Testis (tissue), 3 donors: ENCODE data around the gene PITX1. TPM values are rescaled to one million over a fixed set of nuclear protein-coding genes. Genes with fewer than 3 reads are reported as not detected.
"Not testable (repeated sequence)": the region's sequence is repeated elsewhere in the genome, so short reads cannot be mapped to it uniquely, and the experiment has no call there.

Source experiments
- DNase-seq: peaks from one replicate; pipeline ENCODE4 v3.0.0-alpha.2; 2019
- H3K27ac ChIP-seq, 2 donors: fragments of 200-600 bp; sonication (generic); one replicate each; pipeline ENCODE4 v1.5.1; 2019
- H3K27me3 ChIP-seq: fragments of 200-600 bp; sonication (generic); one replicate; pipeline ENCODE4 v1.5.1; 2019
- H3K36me3 ChIP-seq: fragments of 200-600 bp; sonication (generic); one replicate; pipeline ENCODE4 v1.5.1; 2017; ENCODE audit warnings: low read depth; ENCODE audit errors: missing control alignments
- H3K4me1 ChIP-seq: fragments of 200-600 bp; sonication (generic); one replicate; pipeline ENCODE4 v1.5.1; 2019
- H3K4me3 ChIP-seq, 2 donors: fragments of 200-600 bp; sonication (generic); one replicate each; pipeline ENCODE4 v1.5.1; 2017 to 2019
- H3K9me3 ChIP-seq: fragments of 200-600 bp; sonication (generic); one replicate; pipeline ENCODE4 v1.5.1; 2017
- POLR2A ChIP-seq: fragments of 450-650 bp; IDR thresholded peaks from one replicate; pipeline ENCODE4 v1.6.1; 2017; ENCODE audit warnings: antibody characterized with exemption, mild to moderate bottlenecking, moderate library complexity
- WGBS, 2 donors: methylation state at CpG; one replicate each; pipeline ENCODE4 v1.1.5; 2018; 5-methylcytosine and 5-hydroxymethylcytosine counted together
- intact Hi-C: fragments of 100-400 bp; cut with DNase I; formaldehyde crosslinking; loops from one replicate; pipeline ENCODE4 v1.15.1; 2023; ENCODE audit warnings: low total_unique reads
- polyA plus RNA-seq: library from polyadenylated mRNA; stranded (reverse); fragments of 350-450 nt; fragmentation: Illumina TruSeq; extraction: RNeasy Lipid Tissue Mini Kit (QIAGEN cat#74804); gene quantifications from one replicate; pipeline ENCODE4 v1.2.3, GENCODE V29; 2014; ENCODE audit warnings: low read depth, low replicate concordance; ENCODE audit not compliant: insufficient read depth
- total RNA-seq, 2 donors: library from RNA; depleted of rRNA; stranded (reverse); fragments of >200 nt; gene quantifications; one replicate each; pipeline ENCODE4 v1.2.3, GENCODE V29; 2016
- TF ChIP-seq, protein P1 (sequence below), 3 experiments: fragments of 450-650 bp in 2 of 3; fragments of 200-600 bp in 1 of 3; sonication (generic) in 1 of 3; IDR thresholded peaks; one replicate each; pipeline ENCODE4 v1.5.1; 2016 to 2019; ENCODE audit warnings: antibody characterized with exemption in 3 of 3, mild to moderate bottlenecking in 2 of 3, moderate library complexity in 1 of 3

PITX1 gene
- total and polyA plus RNA-seq, 3 donors from 2014 or later: 3.0 to 4.1 (median 3.6) TPM

DNA sequence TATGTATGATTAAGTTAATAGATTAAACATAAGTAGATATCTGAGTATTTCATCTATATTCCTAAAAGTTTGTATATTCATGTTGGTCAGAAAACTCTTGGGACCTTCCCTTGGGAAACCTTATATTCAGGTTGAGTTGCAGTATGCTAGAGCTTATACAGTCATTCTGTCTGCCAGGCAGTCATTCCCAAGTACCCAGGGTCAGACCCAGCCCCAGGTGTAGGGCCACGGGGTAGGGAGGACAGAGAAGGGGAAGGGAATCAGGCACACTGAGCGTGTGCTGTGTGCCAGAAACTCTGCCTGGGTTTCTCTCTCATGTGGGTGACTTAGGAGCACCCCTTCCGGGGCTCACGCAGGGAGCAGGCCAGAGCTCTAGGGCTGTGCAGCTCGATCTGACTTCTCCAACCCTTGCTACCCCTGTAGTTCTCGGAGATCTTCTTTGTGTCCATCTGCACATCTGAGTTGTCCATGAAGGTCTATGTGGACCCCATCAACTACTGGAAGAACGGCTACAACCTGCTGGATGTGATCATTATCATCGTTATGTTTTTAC lies 38.1 kb downstream of the PITX1 start:
- H3K4me3 ChIP-seq: no peak overlapping the region
- H3K4me1 ChIP-seq: no peaks in the 10 kb centered on the region
- H3K9me3 ChIP-seq: no peaks in the 10 kb centered on the region
- no peaks in the 10 kb centered on the region for H3K36me3 ChIP-seq
- DNase-seq: no peak
- 87 to 93% methylated on average over 5 to 8 of the region's 8 CpGs for WGBS, 2 donors
- TF ChIP-seq, protein P1, sequence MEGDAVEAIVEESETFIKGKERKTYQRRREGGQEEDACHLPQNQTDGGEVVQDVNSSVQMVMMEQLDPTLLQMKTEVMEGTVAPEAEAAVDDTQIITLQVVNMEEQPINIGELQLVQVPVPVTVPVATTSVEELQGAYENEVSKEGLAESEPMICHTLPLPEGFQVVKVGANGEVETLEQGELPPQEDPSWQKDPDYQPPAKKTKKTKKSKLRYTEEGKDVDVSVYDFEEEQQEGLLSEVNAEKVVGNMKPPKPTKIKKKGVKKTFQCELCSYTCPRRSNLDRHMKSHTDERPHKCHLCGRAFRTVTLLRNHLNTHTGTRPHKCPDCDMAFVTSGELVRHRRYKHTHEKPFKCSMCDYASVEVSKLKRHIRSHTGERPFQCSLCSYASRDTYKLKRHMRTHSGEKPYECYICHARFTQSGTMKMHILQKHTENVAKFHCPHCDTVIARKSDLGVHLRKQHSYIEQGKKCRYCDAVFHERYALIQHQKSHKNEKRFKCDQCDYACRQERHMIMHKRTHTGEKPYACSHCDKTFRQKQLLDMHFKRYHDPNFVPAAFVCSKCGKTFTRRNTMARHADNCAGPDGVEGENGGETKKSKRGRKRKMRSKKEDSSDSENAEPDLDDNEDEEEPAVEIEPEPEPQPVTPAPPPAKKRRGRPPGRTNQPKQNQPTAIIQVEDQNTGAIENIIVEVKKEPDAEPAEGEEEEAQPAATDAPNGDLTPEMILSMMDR (IDR thresholded peaks at IDR 0.05): no peak
- TF ChIP-seq POLR2A: no peak
- H3K27me3 ChIP-seq: no peaks in the 10 kb centered on the region
- H3K27ac ChIP-seq: no peak overlapping the region
- intact Hi-C loops: no loop called here

- TF ChIP-seq POLR2A: no peak
- TF ChIP-seq, protein P1 (IDR thresholded peaks at IDR 0.05): no peak
- Histone ChIP-seq H3K4me1 (no peaks in the 10 kb centered on the region), H3K4me3 (no peak overlapping the region), H3K27ac (no peak overlapping the region), H3K27me3 (no peaks in the 10 kb centered on the region), H3K36me3 (no peaks in the 10 kb centered on the region), H3K9me3 (no peaks in the 10 kb centered on the region)
- whole genome bisulfite sequencing, 2 donors: 68 to 75% methylated on average over 2 of the region's 2 CpGs
- DNase-seq: no peak
- intact Hi-C loops: no loop called here
These were observed 39.4 kb downstream of the PITX1 start for GRCh38 chr5:134994560-134995156.

GRCh38 chr5:134993161-134993560 lies 40.9 kb downstream of the PITX1 start:
- Histone ChIP-seq H3K4me1 (no peaks in the 10 kb centered on the region), H3K27ac (no peak overlapping the region), H3K4me3 (no peak overlapping the region), H3K27me3 (no peaks in the 10 kb centered on the region), H3K36me3 (no peaks in the 10 kb centered on the region), H3K9me3 (no peaks in the 10 kb centered on the region)
- 93 to 96% methylated on average over 2 of the region's 2 CpGs for WGBS, 2 donors
- DNase-seq: no peak
- intact Hi-C loops: no loop called here
- TF ChIP-seq, protein P1 (IDR thresholded peaks at IDR 0.05): no peak
- TF ChIP-seq POLR2A: no peak

DNA sequence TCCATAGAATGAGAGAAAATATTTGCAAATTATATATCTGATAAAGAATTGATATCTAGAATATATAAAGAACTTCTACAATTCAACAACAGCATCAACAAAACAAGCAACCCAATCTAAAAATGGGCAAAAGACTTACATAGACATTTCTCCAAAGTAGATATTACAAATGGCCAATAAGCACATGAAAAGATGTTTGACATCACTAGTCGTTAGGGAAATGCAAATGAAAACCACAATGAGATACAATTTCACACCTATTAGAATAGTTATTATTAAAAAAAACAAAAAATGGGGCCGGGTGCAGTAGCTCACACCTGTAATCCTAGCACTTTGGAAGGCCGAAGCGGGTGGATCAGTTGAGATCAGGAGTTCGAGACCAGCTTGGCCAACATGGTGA lies 41.9 kb downstream of the PITX1 start:
- 95 to 96% methylated on average over 5 of the region's 5 CpGs for WGBS, 2 donors
- Histone ChIP-seq H3K4me3 (no peak overlapping the region), H3K27ac (no peak overlapping the region), H3K9me3 (no peaks in the 10 kb centered on the region), H3K27me3 (no peaks in the 10 kb centered on the region), H3K4me1 (no peaks in the 10 kb centered on the region), H3K36me3 (no peaks in the 10 kb centered on the region)
- TF ChIP-seq POLR2A: no peak
- TF ChIP-seq, protein P1 (IDR thresholded peaks at IDR 0.05): no peak
- intact Hi-C loops: no loop called here
- DNase-seq: no peak

DNA sequence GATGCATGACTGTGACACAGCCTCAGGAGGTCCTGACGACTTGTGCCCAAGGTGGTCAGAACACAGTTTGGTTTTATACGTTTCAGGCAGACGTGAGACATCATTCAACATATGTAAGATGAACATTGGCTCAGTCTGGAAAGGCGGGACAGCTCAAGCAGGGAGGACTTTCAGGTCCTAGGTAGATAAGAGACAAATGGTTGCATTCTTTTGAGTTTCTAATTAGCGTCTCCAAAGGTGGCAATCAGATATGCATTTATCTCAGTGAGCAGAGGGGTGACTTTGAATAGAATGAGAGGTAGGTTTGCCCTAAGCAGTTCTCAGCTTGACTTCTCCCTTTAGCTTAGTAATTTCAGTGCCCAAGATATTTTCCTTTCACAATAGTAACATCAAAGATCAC lies 43.8 kb downstream of the PITX1 start:
- DNase-seq, H3K4me3 ChIP-seq, H3K36me3 ChIP-seq, H3K27me3 ChIP-seq, H3K9me3 ChIP-seq, H3K4me1 ChIP-seq, intact Hi-C loops, H3K27ac ChIP-seq: not testable (repeated sequence)
- 65 to 80% methylated on average over 5 of the region's 5 CpGs for WGBS, 2 donors
